HEK293 (cell line): ENCODE data around the gene SLC25A22.

Experiments
- CTCF ChIA-PET: fragments of 350-600 bp; formaldehyde crosslinking; extraction: SDS; loops from one replicate; lab custom pipeline; 2021; ENCODE audit warnings: antibody characterized with exemption; lab: Yijun Ruan, JAX
- POLR2A ChIA-PET: fragments of 300-600 bp; formaldehyde crosslinking; extraction: SDS; loops from one replicate; lab custom pipeline; 2020; ENCODE audit warnings: antibody characterized with exemption, inconsistent platforms; lab: Yijun Ruan, JAX
- H3K27ac ChIP-seq: fragments of 200-500 bp; sonication (Bioruptor generic); 2 replicates; pipeline ENCODE4 v1.5.1; 2014; ENCODE audit warnings: low read depth, low read length, control low read depth, inconsistent platforms; ENCODE audit errors: extremely low read depth
- H3K36me3 ChIP-seq, 2 experiments: fragments of 200-500 bp in 1 of 2; sonication (Bioruptor generic) in 1 of 2; 1 replicate in 1 of 2; 2 replicates in 1 of 2; pipeline ENCODE4 v1.5.1; 2014 to 2017; ENCODE audit warnings: inconsistent platforms in 2 of 2, low read length in 2 of 2; ENCODE audit not compliant: control insufficient read depth in 2 of 2, insufficient read depth in 1 of 2
- H3K4me1 ChIP-seq: fragments of 200-500 bp; sonication (Bioruptor generic); 2 replicates; pipeline ENCODE4 v1.5.1; 2014; ENCODE audit warnings: mild to moderate bottlenecking, low read length, inconsistent platforms; ENCODE audit not compliant: control insufficient read depth, insufficient read depth
- H3K4me3 ChIP-seq: 2 replicates; pipeline ENCODE4 v1.5.1; 2011; ENCODE audit warnings: low read depth, mild to moderate bottlenecking, control low read depth, low read length, moderate library complexity
- H3K9me3 ChIP-seq: fragments of 200-500 bp; sonication (Bioruptor generic); 2 replicates; pipeline ENCODE4 v1.5.1; 2014; ENCODE audit warnings: low read depth, low read length, inconsistent platforms; ENCODE audit not compliant: control insufficient read depth, insufficient read depth
- FEZF1 ChIP-seq: fragments of 450-650 bp; formaldehyde crosslinking; IDR thresholded peaks from 2 replicates; pipeline ENCODE4 v1.5.1; 2016; ENCODE audit warnings: missing biosample characterization, missing genetic modification characterization
- GLIS1 ChIP-seq: fragments of 450-650 bp; formaldehyde crosslinking; IDR thresholded peaks from 2 replicates; pipeline ENCODE4 v1.5.1; 2016; ENCODE audit warnings: missing biosample characterization, missing genetic modification characterization
- GLIS2 ChIP-seq: fragments of 450-650 bp; formaldehyde crosslinking; IDR thresholded peaks from 2 replicates; pipeline ENCODE4 v1.5.1; 2016; ENCODE audit warnings: missing biosample characterization, missing genetic modification characterization
- KLF8 ChIP-seq: fragments of 450-650 bp; formaldehyde crosslinking; IDR thresholded peaks from 2 replicates; pipeline ENCODE4 v1.5.1; 2016; ENCODE audit warnings: missing biosample characterization, missing genetic modification characterization
- KLF9 ChIP-seq: fragments of 450-650 bp; formaldehyde crosslinking; IDR thresholded peaks from 2 replicates; pipeline ENCODE4 v1.5.1; 2016; ENCODE audit warnings: missing biosample characterization, missing genetic modification characterization, low read depth
- OVOL3 ChIP-seq: fragments of 450-650 bp; formaldehyde crosslinking; IDR thresholded peaks from 2 replicates; pipeline ENCODE4 v1.5.1; 2016; ENCODE audit warnings: missing biosample characterization, missing genetic modification characterization
- PRDM1 ChIP-seq: fragments of 450-650 bp; formaldehyde crosslinking; IDR thresholded peaks from 2 replicates; pipeline ENCODE4; 2016; ENCODE audit warnings: missing biosample characterization, missing genetic modification characterization
- SP2 ChIP-seq: fragments of 450-650 bp; formaldehyde crosslinking; IDR thresholded peaks from 2 replicates; pipeline ENCODE4 v1.5.1; 2016; ENCODE audit warnings: missing biosample characterization, missing genetic modification characterization
- SP3 ChIP-seq: fragments of 450-650 bp; formaldehyde crosslinking; IDR thresholded peaks from 2 replicates; pipeline ENCODE4 v1.5.1; 2016; ENCODE audit warnings: missing biosample characterization, missing genetic modification characterization
- SP7 ChIP-seq: fragments of 450-650 bp; formaldehyde crosslinking; IDR thresholded peaks from 2 replicates; pipeline ENCODE4 v1.5.1; 2016; ENCODE audit warnings: missing biosample characterization, missing genetic modification characterization
- ZBTB26 ChIP-seq: fragments of 450-650 bp; formaldehyde crosslinking; optimal IDR thresholded peaks from 2 replicates; pipeline ENCODE3; 2016; ENCODE audit warnings: missing biosample characterization, mild to moderate bottlenecking, missing genetic modification characterization
- ZBTB7A ChIP-seq: fragments of 450-650 bp; formaldehyde crosslinking; IDR thresholded peaks from 2 replicates; pipeline ENCODE4 v1.5.1; 2016; ENCODE audit warnings: low read depth, missing biosample characterization, missing genetic modification characterization
- ZEB2 ChIP-seq: fragments of 450-650 bp; formaldehyde crosslinking; IDR thresholded peaks from 2 replicates; pipeline ENCODE4 v1.5.1; 2016; ENCODE audit warnings: missing biosample characterization, missing genetic modification characterization
- ZFHX2 ChIP-seq: fragments of 450-650 bp; formaldehyde crosslinking; conservative IDR thresholded peaks from 2 replicates; pipeline ENCODE4 v1.5.1; 2016; ENCODE audit warnings: missing biosample characterization, missing genetic modification characterization
- ZFP41 ChIP-seq: fragments of 450-650 bp; formaldehyde crosslinking; IDR thresholded peaks from 2 replicates; pipeline ENCODE4 v1.5.1; 2016; ENCODE audit warnings: missing biosample characterization, missing genetic modification characterization, borderline replicate concordance
- ZIC2 ChIP-seq: fragments of 450-650 bp; formaldehyde crosslinking; IDR thresholded peaks from 2 replicates; pipeline ENCODE4 v1.5.1; 2016; ENCODE audit warnings: missing biosample characterization, missing genetic modification characterization
- ZNF148 ChIP-seq: fragments of 450-650 bp; formaldehyde crosslinking; IDR thresholded peaks from 2 replicates; pipeline ENCODE4 v1.5.0; 2017; ENCODE audit warnings: missing biosample characterization, missing genetic modification characterization, borderline replicate concordance
- ZNF223 ChIP-seq: fragments of 450-650 bp; formaldehyde crosslinking; IDR thresholded peaks from 2 replicates; pipeline ENCODE4 v1.5.1; 2016; ENCODE audit warnings: missing biosample characterization, missing genetic modification characterization
- ZNF26 ChIP-seq: fragments of 450-650 bp; formaldehyde crosslinking; IDR thresholded peaks from 2 replicates; pipeline ENCODE4 v1.5.1; 2016; ENCODE audit warnings: missing biosample characterization, missing genetic modification characterization
- ZNF398 ChIP-seq: fragments of 450-650 bp; formaldehyde crosslinking; IDR thresholded peaks from 2 replicates; pipeline ENCODE4 v1.5.1; 2017; ENCODE audit warnings: missing biosample characterization, missing genetic modification characterization
- ZNF404 ChIP-seq: fragments of 450-650 bp; formaldehyde crosslinking; IDR thresholded peaks from 2 replicates; pipeline ENCODE4 v1.5.1; 2017; ENCODE audit warnings: missing biosample characterization, missing genetic modification characterization
- ZNF423 ChIP-seq: fragments of 450-650 bp; formaldehyde crosslinking; IDR thresholded peaks from 2 replicates; pipeline ENCODE4 v1.5.1; 2016; ENCODE audit warnings: missing biosample characterization, missing genetic modification characterization
- ZNF426 ChIP-seq: fragments of 450-650 bp; formaldehyde crosslinking; IDR thresholded peaks from 2 replicates; pipeline ENCODE4 v1.5.1; 2017; ENCODE audit warnings: missing biosample characterization, missing genetic modification characterization, mild to moderate bottlenecking, inconsistent platforms, moderate library complexity
- ZNF473 ChIP-seq: fragments of 450-650 bp; formaldehyde crosslinking; IDR thresholded peaks from 2 replicates; pipeline ENCODE4 v1.5.1; 2017; ENCODE audit warnings: missing biosample characterization, missing genetic modification characterization
- ZNF623 ChIP-seq: fragments of 450-650 bp; formaldehyde crosslinking; IDR thresholded peaks from 2 replicates; pipeline ENCODE4 v1.5.1; 2016; ENCODE audit warnings: missing biosample characterization, missing genetic modification characterization
- ZNF670 ChIP-seq: fragments of 450-650 bp; formaldehyde crosslinking; IDR thresholded peaks from 2 replicates; pipeline ENCODE4 v1.5.1; 2016; ENCODE audit warnings: missing biosample characterization, missing genetic modification characterization, low read depth
- ZNF677 ChIP-seq: fragments of 450-650 bp; IDR thresholded peaks from 2 replicates; pipeline ENCODE4 v1.5.0; 2018; ENCODE audit warnings: missing biosample characterization, mild to moderate bottlenecking, missing genetic modification characterization, moderate library complexity
- ZNF830 ChIP-seq: fragments of 450-650 bp; IDR thresholded peaks from 2 replicates; pipeline ENCODE4 v1.5.0; 2018; ENCODE audit warnings: missing biosample characterization, missing genetic modification characterization, low read depth, mild to moderate bottlenecking, moderate library complexity
- ZNF843 ChIP-seq: fragments of 450-650 bp; formaldehyde crosslinking; IDR thresholded peaks from 2 replicates; pipeline ENCODE4 v1.5.1; 2016; ENCODE audit warnings: missing biosample characterization, missing genetic modification characterization
- ZSCAN16 ChIP-seq: fragments of 450-650 bp; formaldehyde crosslinking; IDR thresholded peaks from 2 replicates; pipeline ENCODE4 v1.5.1; 2016; ENCODE audit warnings: missing biosample characterization, missing genetic modification characterization
- ZSCAN18 ChIP-seq: fragments of 450-650 bp; formaldehyde crosslinking; IDR thresholded peaks from 2 replicates; pipeline ENCODE4 v1.5.1; 2016; ENCODE audit warnings: missing biosample characterization, missing genetic modification characterization
- ZSCAN23 ChIP-seq: fragments of 450-650 bp; formaldehyde crosslinking; IDR thresholded peaks from 2 replicates; pipeline ENCODE4 v1.5.1; 2016; ENCODE audit warnings: missing biosample characterization, missing genetic modification characterization
- ZSCAN30 ChIP-seq: fragments of 450-650 bp; IDR thresholded peaks from 2 replicates; pipeline ENCODE4 v1.5.1; 2018; ENCODE audit warnings: missing biosample characterization, mild to moderate bottlenecking, missing genetic modification characterization, moderate library complexity

The SLC25A22 gene

GRCh38 chr11:789943-790342, 8.1 kb downstream of the SLC25A22 start, which contains the start of gene CEND1:
Gene CEND1, minus strand, starts transcription at chr11:790090. Its CDS starts 1,514 bp downstream, at chr11:788576.
- Histone ChIP-seq H3K27ac (no peak within 1 kb of the TSS), H3K4me1 (no peaks in the 10 kb centered on the region), H3K36me3 (peaks cover 0 to 42% of the 10 kb centered on the region in 2 experiments; a peak in 1 of 3 replicates), H3K9me3 (no peaks in the 10 kb centered on the region), H3K4me3 (no peak within 1 kb of the TSS)
- ChIA-PET CTCF (interaction anchor here (0.9 kb wide), 1 partner anchor 33 kb away, joined by 3 read pairs; no protein-coding TSS in a partner anchor), POLR2A (interaction anchor here (0.6 to 2.2 kb wide), 10 partner anchors 10 to 94 kb away, joined by 3 to 11 read pairs (median 5); partner anchors contain the start of genes CRACR2B, GATD1, PNPLA2 and TALDO1)
- peak; percentile 66 for TF ChIP-seq SP2 (tag by site-specific recombination)
- no peak for TF ChIP-seq ZNF426 (tag by site-specific recombination)
- TF ChIP-seq ZEB2, result no peak
- no peak for TF ChIP-seq FEZF1
- TF ChIP-seq ZNF26 (tag by site-specific recombination), result no peak
- TF ChIP-seq ZSCAN18 (tag by site-specific recombination), result no peak
- TF ChIP-seq ZFHX2 (tag by site-specific recombination), result 0 out of 2 replicates have a peak, but pooled peaks have one; percentile 13
- TF ChIP-seq ZSCAN16, result no peak
- no peak for TF ChIP-seq ZIC2 (tag by site-specific recombination)
- TF ChIP-seq PRDM1 (tag by site-specific recombination), result no peak
- TF ChIP-seq ZSCAN23 (tag by site-specific recombination), result no peak
- TF ChIP-seq KLF8 (tag by site-specific recombination), result peak; percentile 83
- TF ChIP-seq SP7, result no peak
- no peak for TF ChIP-seq ZNF670 (tag by site-specific recombination)
- no peak for TF ChIP-seq ZSCAN30 (tag by site-specific recombination)
- TF ChIP-seq ZNF830 (tag by site-specific recombination), result no peak
- no peak for TF ChIP-seq ZNF423 (tag by site-specific recombination)
- TF ChIP-seq SP3 (tag by site-specific recombination), result peak; percentile 75
- no peak for TF ChIP-seq ZNF623 (tag by site-specific recombination)
- no peak for TF ChIP-seq ZNF148
- no peak for TF ChIP-seq ZNF398 (tag by site-specific recombination)
- no peak for TF ChIP-seq GLIS2
- peak; percentile 32; the same call in 1 of the 2 replicates for TF ChIP-seq GLIS1
- TF ChIP-seq ZBTB26 (tag by site-specific recombination), result peak; percentile 28
- no peak for TF ChIP-seq ZNF223 (tag by site-specific recombination)
- no peak for TF ChIP-seq ZNF677
- TF ChIP-seq ZBTB7A, result no peak
- no peak for TF ChIP-seq ZNF843
- TF ChIP-seq ZNF404 (tag by site-specific recombination), result no peak
- peak; percentile 82 for TF ChIP-seq KLF9 (tag by site-specific recombination)
- TF ChIP-seq OVOL3 (tag by site-specific recombination), result no peak
- no peak for TF ChIP-seq ZFP41 (tag by site-specific recombination)
- TF ChIP-seq ZNF473, result no peak
